CD4-positive, alpha-beta T cell treated with Interleukin-1 beta for 1 hour (primary cell): ENCODE measurements around the gene PRAC2.

Experiments used
- DNase-seq, 2 donors: peaks; one replicate each; pipeline ENCODE4 v3.0.0-alpha.2; 2020 to 2022

The PRAC2 gene

GRCh38 chr17:48756830-48757251 lies 33.9 kb downstream of the PRAC2 start:
- no peak for DNase-seq

GRCh38 chr17:48757524-48757961 lies 34.6 kb downstream of the PRAC2 start:
- DNase-seq: no peak

- no peak for DNase-seq
These were observed 36.3 kb downstream of the PRAC2 start for GRCh38 chr17:48759288-48759687.

GRCh38 chr17:48760411-48760810 lies 37.4 kb downstream of the PRAC2 start:
- DNase-seq: no peak

- no peak for DNase-seq
These were observed 38.1 kb downstream of the PRAC2 start for GRCh38 chr17:48761114-48761513.

- no peak for DNase-seq
These were observed 44.3 kb downstream of the PRAC2 start for GRCh38 chr17:48767263-48767774.

GRCh38 chr17:48769009-48769675 lies 46.2 kb downstream of the PRAC2 start:
- DNase-seq: no peak

- DNase-seq: no peak
These were observed 48.0 kb downstream of the PRAC2 start for GRCh38 chr17:48770954-48771353.

- no peak for DNase-seq
These were observed 50.3 kb downstream of the PRAC2 start for GRCh38 chr17:48773245-48773644.
